AG09309 (cell line): Measurements from ENCODE around the gene RAB11FIP2.

ENCODE experiments used
- DNase-seq: peaks from one replicate; pipeline ENCODE4 v3.0.0-alpha.2; 2010; ENCODE audit warnings: low read depth
- H3K4me3 ChIP-seq: 2 replicates; pipeline ENCODE4 v1.5.1; 2011; ENCODE audit warnings: mild to moderate bottlenecking, low read depth, low read length, moderate library complexity; ENCODE audit not compliant: control insufficient read depth
- CTCF ChIP-seq: IDR thresholded peaks from 2 replicates; pipeline ENCODE4 v1.5.1; 2011; ENCODE audit warnings: mild to moderate bottlenecking, low read depth, low read length, inconsistent platforms; ENCODE audit not compliant: insufficient read depth, control insufficient read depth; ENCODE audit errors: missing control alignments

The RAB11FIP2 gene

GRCh38 chr10:118045837-118046394 is 825 bp downstream of the RAB11FIP2 start:
- DNase-seq = no peak

GRCh38 chr10:118045158-118045836 is 1.4 kb downstream of the RAB11FIP2 start:
- TF ChIP-seq CTCF = no peak
- H3K4me3 ChIP-seq = peak overlapping the region; percentile 70
- no peak for DNase-seq

More at GRCh38 chr10:118045837-118046394, 825 bp downstream of the RAB11FIP2 start:
- no peak for TF ChIP-seq CTCF
- peak overlapping the region; percentile 70 for H3K4me3 ChIP-seq

- no peak overlapping the region for H3K4me3 ChIP-seq
- TF ChIP-seq CTCF = no peak
- DNase-seq = no peak
Measured at GRCh38 chr10:118042827-118043242, 3.9 kb downstream of the RAB11FIP2 start.

- no peak for DNase-seq
- no peak for TF ChIP-seq CTCF
Measured at GRCh38 chr10:118042336-118042735, 4.4 kb downstream of the RAB11FIP2 start.

GRCh38 chr10:118041316-118041715 is 5.4 kb downstream of the RAB11FIP2 start:
- DNase-seq = no peak
- no peak for TF ChIP-seq CTCF
- no peak overlapping the region for H3K4me3 ChIP-seq

More at GRCh38 chr10:118042336-118042735, 4.4 kb downstream of the RAB11FIP2 start:
- H3K4me3 ChIP-seq = no peak overlapping the region

- no peak for TF ChIP-seq CTCF
- no peak overlapping the region for H3K4me3 ChIP-seq
- peak; percentile 23 for DNase-seq
Measured at GRCh38 chr10:118036281-118036875, 10.4 kb downstream of the RAB11FIP2 start.
